HG03460 (cell line): ENCODE data around the gene HCN3.
"Not testable (repeated sequence)": the region's sequence is repeated elsewhere in the genome, so short reads cannot be mapped to it uniquely, and the experiment has no call there.

Source experiments
- ATAC-seq: cut with Tn5 transposase; IDR thresholded peaks from one replicate; pipeline ENCODE4 v1.9.1; 2021; ENCODE audit not compliant: unreplicated experiment

HCN3 gene

GRCh38 chr1:155328856-155329255, 51.6 kb downstream of the HCN3 start:
- not testable (repeated sequence) for ATAC-seq

GRCh38 chr1:155329980-155330598, 52.8 kb downstream of the HCN3 start:
- no peak for ATAC-seq

- no peak for ATAC-seq
These were observed 57.7 kb downstream of the HCN3 start for GRCh38 chr1:155334962-155335361.
